Subcutaneous adipose tissue (tissue), 4 donors: ENCODE results near the gene VPS4A. TPM values are rescaled to one million over a fixed set of nuclear protein-coding genes. Genes with fewer than 3 reads are reported as not detected.

Experiments used
- total RNA-seq, 4 donors: library from RNA; depleted of rRNA; stranded (reverse); fragments of >200 nt; gene quantifications; one replicate each; pipeline ENCODE4 v1.1.0, GENCODE V29; 2016
- TF ChIP-seq, protein P1 (sequence below): fragments of 450-650 bp; IDR thresholded peaks from one replicate; pipeline ENCODE4 v1.5.1; 2016; ENCODE audit warnings: low read depth, mild to moderate bottlenecking, control low read depth, antibody characterized with exemption, moderate library complexity

The VPS4A gene
- total RNA-seq, 4 donors from 2014 or later: 21.4 to 50.1 (median 27.6) TPM

DNA sequence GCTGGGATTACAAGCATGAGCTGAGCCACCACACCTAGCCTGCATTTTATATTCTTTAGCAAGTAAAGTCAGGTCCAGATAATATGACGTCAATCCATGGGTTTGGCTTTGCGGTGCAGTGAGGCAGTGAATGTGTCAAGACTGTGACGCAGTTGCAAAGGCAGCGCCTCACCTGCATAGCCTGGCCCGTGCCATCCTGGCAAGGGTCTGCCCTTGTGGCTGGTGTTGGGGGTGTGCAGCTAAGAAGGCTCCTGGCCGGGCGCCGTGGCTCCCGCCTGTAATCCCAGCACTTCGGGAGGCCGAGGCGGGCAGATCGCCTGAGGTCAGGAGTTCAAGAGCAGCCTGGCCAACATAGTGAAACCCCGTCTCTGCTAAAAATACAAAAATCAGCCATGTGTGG lies 12.3 kb downstream of the VPS4A start:
- TF ChIP-seq, protein P1, sequence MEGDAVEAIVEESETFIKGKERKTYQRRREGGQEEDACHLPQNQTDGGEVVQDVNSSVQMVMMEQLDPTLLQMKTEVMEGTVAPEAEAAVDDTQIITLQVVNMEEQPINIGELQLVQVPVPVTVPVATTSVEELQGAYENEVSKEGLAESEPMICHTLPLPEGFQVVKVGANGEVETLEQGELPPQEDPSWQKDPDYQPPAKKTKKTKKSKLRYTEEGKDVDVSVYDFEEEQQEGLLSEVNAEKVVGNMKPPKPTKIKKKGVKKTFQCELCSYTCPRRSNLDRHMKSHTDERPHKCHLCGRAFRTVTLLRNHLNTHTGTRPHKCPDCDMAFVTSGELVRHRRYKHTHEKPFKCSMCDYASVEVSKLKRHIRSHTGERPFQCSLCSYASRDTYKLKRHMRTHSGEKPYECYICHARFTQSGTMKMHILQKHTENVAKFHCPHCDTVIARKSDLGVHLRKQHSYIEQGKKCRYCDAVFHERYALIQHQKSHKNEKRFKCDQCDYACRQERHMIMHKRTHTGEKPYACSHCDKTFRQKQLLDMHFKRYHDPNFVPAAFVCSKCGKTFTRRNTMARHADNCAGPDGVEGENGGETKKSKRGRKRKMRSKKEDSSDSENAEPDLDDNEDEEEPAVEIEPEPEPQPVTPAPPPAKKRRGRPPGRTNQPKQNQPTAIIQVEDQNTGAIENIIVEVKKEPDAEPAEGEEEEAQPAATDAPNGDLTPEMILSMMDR: no peak

DNA sequence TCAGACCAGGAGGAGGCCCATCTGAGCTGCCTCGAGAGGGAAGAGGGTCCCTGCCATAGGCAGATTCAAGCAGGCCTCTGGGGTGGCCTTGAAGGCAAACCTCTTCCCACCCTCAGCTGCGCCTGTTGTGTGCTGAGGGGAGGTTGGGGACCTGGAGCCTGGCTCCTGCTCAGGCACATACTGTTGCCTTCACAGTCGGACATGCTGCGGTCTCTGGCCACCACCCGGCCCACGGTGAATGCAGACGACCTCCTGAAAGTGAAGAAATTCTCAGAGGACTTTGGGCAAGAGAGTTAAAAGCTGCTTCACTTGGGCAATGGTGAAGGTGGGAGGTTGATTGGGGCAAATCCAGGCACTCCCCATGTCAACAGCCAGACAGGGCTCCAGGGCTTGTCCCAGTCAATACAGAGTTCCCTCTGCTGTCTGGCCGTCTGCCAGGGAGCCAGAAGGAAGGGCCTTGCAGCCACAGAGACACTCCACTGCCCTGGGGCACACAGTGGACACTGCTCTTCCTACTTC lies 12.9 kb downstream of the VPS4A start:
- TF ChIP-seq, protein P1: no peak

DNA sequence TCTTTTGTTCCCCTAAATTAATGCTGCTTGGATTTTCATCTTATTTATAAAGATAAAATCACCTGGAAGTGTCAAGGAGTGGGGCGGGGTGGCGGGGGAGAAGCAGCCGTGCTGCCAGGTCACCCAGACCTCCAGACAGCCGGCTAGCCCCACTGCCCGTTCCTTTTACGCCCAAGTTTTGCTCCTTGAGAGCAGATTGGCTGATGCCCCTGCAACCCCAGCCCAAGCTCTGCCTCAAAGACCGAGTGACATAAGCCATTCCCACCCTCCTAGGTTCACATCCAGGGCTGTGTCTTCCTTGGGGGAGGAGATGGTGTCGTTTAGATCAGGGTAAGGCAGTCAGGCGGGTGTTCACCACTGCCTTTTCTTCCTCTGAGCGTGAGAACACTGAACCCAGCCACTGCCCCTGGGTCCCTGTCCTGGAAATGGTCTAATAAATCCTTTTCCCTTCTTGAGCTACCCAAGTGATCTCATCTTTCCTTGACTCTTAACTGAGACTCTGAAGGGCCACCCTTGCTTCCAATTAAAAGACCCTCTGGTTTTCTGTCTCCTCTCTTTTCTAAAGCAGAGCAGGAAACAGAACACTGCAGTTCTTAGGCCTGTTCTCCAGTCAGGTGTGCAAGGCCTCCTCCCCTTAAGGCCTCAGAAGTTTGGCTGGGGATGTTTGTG lies 13.6 kb downstream of the VPS4A start:
- TF ChIP-seq, protein P1: no peak

DNA sequence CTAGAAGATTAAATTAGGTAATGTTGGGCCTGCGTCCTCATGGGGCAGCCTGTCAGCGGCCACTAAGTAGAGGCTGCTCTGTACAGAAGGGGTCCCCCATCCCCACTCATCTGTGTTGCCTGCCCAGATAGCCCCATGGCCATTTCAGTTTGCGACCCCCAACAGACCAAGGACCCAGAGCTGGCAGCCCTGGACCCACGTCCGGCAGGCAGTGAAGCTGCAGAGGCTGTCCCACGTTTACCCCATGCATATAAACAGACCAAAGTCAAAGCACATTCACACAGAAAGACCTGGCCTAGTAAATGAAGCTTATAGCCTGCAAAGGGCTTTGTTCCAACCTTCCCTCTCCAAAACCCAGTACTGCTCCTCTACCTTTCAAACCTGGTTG lies 14.6 kb downstream of the VPS4A start:
- TF ChIP-seq, protein P1: no peak

DNA sequence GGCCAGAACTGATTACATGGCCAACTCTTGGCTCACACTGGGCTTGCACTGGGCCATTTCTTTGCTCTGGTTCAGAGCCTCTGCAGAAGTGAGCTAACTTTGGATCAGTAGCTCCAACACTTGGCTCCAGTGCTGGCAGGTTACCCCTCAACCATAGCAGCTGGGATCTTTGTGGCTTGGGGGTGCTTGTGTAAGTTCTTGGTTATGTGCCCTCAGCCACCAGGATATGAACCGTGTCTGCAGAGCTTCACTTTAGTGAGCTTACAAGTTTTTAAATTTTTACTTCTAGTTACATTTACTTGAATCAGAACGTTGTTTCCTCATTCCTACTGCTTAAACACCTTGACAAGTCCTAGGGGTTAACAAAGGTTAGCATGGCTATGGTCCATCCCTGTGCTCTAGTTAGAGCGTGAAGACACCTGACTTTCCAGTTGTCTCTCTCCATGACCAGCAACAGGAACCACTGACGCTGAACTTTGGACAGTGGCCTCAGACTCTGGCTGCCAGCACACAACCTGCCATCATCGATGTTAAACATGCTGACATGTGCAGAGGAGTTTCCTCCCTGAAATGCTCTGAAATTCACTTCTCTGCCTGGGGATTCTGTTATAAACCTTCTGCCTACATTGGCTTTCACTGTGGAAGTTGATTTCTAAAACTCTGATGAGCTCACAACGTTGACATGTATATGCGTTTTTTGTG lies 15.2 kb downstream of the VPS4A start:
- TF ChIP-seq, protein P1: no peak

DNA sequence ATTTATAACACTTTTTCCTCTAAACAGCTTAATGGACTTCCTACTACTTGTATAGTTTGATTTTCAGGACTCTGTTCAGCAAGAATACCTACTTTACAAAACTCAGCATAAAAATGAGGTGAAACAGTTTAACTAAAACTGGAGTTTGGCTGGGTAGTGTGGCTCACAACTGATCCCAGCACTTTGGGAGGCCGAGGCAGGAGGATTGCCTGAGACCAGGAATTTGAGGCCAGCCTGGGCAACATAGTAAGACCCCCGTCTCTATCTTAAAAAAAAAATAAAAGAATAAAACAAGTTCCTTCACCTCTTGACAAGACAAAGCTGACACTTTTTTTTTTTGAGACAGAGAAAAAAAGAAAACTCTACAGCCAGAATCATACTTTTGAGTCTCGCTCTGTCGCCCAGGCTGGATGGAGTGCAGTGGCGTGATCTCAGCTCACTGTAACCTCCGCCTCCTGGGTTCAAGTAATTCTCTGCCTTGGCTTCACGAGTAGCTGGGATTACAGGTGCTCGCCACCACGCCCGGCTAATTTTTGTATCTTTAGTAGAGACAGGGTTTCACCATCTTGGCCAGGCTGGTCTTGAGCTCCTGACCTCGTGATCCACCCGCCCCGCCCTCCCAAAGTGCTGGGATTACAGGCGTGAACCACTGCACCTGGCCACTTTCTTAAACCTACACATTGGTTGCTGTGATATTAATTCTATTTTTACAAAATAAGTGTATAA lies 16.6 kb downstream of the VPS4A start:
- TF ChIP-seq, protein P1: no peak

DNA sequence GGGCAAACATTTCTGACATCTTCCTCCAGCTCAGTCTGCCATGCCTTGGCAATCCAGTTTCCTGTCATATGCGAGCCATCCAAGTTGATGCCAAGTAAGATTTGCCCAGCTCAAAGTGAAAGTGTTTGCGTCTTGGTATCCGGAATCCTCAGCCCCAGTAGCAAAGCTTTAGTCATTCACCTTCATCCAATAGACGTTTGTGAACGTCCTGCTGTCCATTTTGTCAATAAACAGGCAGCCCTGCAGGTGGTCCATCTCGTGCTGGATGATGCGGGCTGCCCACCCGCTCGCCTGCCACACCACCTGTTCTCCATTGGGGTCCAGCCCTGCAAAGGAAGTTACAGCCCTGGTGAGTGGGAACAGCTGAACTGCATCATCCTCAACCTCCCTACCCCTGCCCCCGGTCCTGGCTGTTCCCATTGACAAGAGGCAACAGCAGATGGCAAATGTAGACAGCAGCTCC lies 17.7 kb downstream of the VPS4A start:
- TF ChIP-seq, protein P1: no peak
